ENCODE measurements around the gene PRKCH.

- TF ChIP-seq CTCF (IDR thresholded peaks at IDR 0.05) (no peak), FOXP4 (CRISPR knock-in tag; IDR thresholded peaks at IDR 0.05) (no peak), KAT7 (CRISPR knock-in tag; IDR thresholded peaks at IDR 0.05; ENCODE audit: borderline replicate concordance) (no peak), SMAD4 (CRISPR knock-in tag; IDR thresholded peaks at IDR 0.05) (no peak), ATF3 (CRISPR knock-in tag; conservative IDR thresholded peaks at IDR 0.05) (no peak), NR3C1 (CRISPR knock-in tag; conservative IDR thresholded peaks at IDR 0.05; ENCODE audit: low read depth) (no peak), PREB (CRISPR knock-in tag; IDR thresholded peaks at IDR 0.05; ENCODE audit: borderline replicate concordance) (no peak), TEAD1 (CRISPR knock-in tag; IDR thresholded peaks at IDR 0.05) (no peak)
Measured at GRCh38 chr14:61495809-61496208, 174.4 kb downstream of the PRKCH start.

All from WTC11 (cell line).